Measurements from ENCODE around the gene ALS2.

DNA sequence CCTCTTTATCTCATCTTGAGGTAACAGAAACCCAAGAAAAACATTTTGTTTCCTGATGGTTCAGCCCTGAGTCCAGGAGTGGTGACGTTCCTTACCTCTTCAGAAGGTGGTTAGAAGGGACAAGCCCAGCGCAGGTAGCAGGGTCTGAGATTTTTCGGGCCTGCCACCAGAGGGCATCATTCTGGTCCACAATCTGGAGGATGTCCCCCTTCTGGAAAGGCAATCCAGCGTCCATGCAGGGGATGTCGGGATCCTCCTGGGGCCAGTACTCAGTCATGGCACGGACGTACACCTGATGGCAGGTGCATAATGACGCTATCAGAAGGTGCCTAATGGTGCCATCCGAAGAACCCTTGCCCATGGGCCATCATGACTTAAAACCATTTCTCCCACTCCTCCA lies 100.0 kb downstream of the ALS2 start:
- TF ChIP-seq, protein P1, sequence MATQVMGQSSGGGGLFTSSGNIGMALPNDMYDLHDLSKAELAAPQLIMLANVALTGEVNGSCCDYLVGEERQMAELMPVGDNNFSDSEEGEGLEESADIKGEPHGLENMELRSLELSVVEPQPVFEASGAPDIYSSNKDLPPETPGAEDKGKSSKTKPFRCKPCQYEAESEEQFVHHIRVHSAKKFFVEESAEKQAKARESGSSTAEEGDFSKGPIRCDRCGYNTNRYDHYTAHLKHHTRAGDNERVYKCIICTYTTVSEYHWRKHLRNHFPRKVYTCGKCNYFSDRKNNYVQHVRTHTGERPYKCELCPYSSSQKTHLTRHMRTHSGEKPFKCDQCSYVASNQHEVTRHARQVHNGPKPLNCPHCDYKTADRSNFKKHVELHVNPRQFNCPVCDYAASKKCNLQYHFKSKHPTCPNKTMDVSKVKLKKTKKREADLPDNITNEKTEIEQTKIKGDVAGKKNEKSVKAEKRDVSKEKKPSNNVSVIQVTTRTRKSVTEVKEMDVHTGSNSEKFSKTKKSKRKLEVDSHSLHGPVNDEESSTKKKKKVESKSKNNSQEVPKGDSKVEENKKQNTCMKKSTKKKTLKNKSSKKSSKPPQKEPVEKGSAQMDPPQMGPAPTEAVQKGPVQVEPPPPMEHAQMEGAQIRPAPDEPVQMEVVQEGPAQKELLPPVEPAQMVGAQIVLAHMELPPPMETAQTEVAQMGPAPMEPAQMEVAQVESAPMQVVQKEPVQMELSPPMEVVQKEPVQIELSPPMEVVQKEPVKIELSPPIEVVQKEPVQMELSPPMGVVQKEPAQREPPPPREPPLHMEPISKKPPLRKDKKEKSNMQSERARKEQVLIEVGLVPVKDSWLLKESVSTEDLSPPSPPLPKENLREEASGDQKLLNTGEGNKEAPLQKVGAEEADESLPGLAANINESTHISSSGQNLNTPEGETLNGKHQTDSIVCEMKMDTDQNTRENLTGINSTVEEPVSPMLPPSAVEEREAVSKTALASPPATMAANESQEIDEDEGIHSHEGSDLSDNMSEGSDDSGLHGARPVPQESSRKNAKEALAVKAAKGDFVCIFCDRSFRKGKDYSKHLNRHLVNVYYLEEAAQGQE (IDR thresholded peaks at IDR 0.05), result no peak
- TF ChIP-seq SP1 (IDR thresholded peaks at IDR 0.05) (no peak), JUND (IDR thresholded peaks at IDR 0.05) (no peak), YY1 (IDR thresholded peaks at IDR 0.05) (no peak), TAF1 (conservative IDR thresholded peaks at IDR 0.05) (no peak), FOXA1 (IDR thresholded peaks at IDR 0.05) (no peak), EGR1 (IDR thresholded peaks at IDR 0.05; ENCODE audit: low read depth in 2 of 2) (no peak), GABPA (IDR thresholded peaks at IDR 0.05 in 1 of 2, conservative IDR thresholded peaks at IDR 0.05 in 1 of 2) (no peak), NR2F2 (IDR thresholded peaks at IDR 0.05) (no peak), HNF4G (IDR thresholded peaks at IDR 0.05) (no peak)
- TF ChIP-seq, protein P2, sequence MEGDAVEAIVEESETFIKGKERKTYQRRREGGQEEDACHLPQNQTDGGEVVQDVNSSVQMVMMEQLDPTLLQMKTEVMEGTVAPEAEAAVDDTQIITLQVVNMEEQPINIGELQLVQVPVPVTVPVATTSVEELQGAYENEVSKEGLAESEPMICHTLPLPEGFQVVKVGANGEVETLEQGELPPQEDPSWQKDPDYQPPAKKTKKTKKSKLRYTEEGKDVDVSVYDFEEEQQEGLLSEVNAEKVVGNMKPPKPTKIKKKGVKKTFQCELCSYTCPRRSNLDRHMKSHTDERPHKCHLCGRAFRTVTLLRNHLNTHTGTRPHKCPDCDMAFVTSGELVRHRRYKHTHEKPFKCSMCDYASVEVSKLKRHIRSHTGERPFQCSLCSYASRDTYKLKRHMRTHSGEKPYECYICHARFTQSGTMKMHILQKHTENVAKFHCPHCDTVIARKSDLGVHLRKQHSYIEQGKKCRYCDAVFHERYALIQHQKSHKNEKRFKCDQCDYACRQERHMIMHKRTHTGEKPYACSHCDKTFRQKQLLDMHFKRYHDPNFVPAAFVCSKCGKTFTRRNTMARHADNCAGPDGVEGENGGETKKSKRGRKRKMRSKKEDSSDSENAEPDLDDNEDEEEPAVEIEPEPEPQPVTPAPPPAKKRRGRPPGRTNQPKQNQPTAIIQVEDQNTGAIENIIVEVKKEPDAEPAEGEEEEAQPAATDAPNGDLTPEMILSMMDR (IDR thresholded peaks at IDR 0.05; ENCODE audit: low read depth, low read length, missing input control), result peak; percentile 10
- TF ChIP-seq, protein P3, sequence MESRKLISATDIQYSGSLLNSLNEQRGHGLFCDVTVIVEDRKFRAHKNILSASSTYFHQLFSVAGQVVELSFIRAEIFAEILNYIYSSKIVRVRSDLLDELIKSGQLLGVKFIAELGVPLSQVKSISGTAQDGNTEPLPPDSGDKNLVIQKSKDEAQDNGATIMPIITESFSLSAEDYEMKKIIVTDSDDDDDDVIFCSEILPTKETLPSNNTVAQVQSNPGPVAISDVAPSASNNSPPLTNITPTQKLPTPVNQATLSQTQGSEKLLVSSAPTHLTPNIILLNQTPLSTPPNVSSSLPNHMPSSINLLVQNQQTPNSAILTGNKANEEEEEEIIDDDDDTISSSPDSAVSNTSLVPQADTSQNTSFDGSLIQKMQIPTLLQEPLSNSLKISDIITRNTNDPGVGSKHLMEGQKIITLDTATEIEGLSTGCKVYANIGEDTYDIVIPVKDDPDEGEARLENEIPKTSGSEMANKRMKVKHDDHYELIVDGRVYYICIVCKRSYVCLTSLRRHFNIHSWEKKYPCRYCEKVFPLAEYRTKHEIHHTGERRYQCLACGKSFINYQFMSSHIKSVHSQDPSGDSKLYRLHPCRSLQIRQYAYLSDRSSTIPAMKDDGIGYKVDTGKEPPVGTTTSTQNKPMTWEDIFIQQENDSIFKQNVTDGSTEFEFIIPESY (IDR thresholded peaks at IDR 0.05), result no peak
- TF ChIP-seq, protein P4, sequence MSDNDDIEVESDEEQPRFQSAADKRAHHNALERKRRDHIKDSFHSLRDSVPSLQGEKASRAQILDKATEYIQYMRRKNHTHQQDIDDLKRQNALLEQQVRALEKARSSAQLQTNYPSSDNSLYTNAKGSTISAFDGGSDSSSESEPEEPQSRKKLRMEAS (IDR thresholded peaks at IDR 0.05), result no peak
- TF ChIP-seq, protein P5, sequence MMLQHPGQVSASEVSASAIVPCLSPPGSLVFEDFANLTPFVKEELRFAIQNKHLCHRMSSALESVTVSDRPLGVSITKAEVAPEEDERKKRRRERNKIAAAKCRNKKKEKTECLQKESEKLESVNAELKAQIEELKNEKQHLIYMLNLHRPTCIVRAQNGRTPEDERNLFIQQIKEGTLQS (IDR thresholded peaks at IDR 0.05), result no peak
